ENCODE measurements around the gene STUM.

The STUM gene

GRCh38 chr1:226565476-226565875, 16.9 kb downstream of the STUM start:
- no peak for DNase-seq

- DNase-seq, result no peak
These were observed 17.7 kb downstream of the STUM start for GRCh38 chr1:226566234-226566633.

- no peak for DNase-seq
These were observed 18.2 kb downstream of the STUM start for GRCh38 chr1:226566760-226567159.

GRCh38 chr1:226568077-226568831, 19.7 kb downstream of the STUM start:
- DNase-seq, result no peak

GRCh38 chr1:226568975-226569741, 20.6 kb downstream of the STUM start:
- no peak for DNase-seq

GRCh38 chr1:226569879-226570547, 21.4 kb downstream of the STUM start:
- DNase-seq, result peak; percentile 13

- DNase-seq, result no peak
These were observed 23.3 kb downstream of the STUM start for GRCh38 chr1:226571893-226572292.

- DNase-seq, result no peak
These were observed 23.8 kb downstream of the STUM start for GRCh38 chr1:226572325-226572726.

- no peak for DNase-seq
These were observed 25.5 kb downstream of the STUM start for GRCh38 chr1:226574044-226574443.

GRCh38 chr1:226574591-226575435, 26.2 kb downstream of the STUM start:
- DNase-seq, result no peak

GRCh38 chr1:226575436-226575720, 26.8 kb downstream of the STUM start:
- DNase-seq, result no peak

GRCh38 chr1:226575739-226576378, 27.3 kb downstream of the STUM start:
- DNase-seq, result no peak

GRCh38 chr1:226576601-226577000, 28.0 kb downstream of the STUM start:
- DNase-seq, result no peak

GRCh38 chr1:226577401-226578180, 29.0 kb downstream of the STUM start:
- no peak for DNase-seq

- no peak for DNase-seq
These were observed 30.5 kb downstream of the STUM start for GRCh38 chr1:226578946-226579578.

GRCh38 chr1:226579781-226580323, 31.3 kb downstream of the STUM start:
- DNase-seq, result no peak

- no peak for DNase-seq
These were observed 32.2 kb downstream of the STUM start for GRCh38 chr1:226580625-226581270.

GRCh38 chr1:226581650-226582330, 33.2 kb downstream of the STUM start:
- DNase-seq, result no peak

GRCh38 chr1:226582966-226583365, 34.4 kb downstream of the STUM start:
- no peak for DNase-seq

- no peak for DNase-seq
These were observed 35.6 kb downstream of the STUM start for GRCh38 chr1:226584164-226584563.

Measured in CD4-positive, alpha-beta T cell treated with Interleukin-21 for 1 hour (primary cell).